Transverse colon (tissue), 4 donors: ENCODE results near the gene PTPRG.

Source experiments
- POLR2AphosphoS5 ChIP-seq, 3 donors: sonication (generic); formaldehyde crosslinking; IDR thresholded peaks; one replicate each; pipeline ENCODE4 v1.6.1; 2016; ENCODE audit warnings: antibody characterized with exemption in 3 of 3
- TF ChIP-seq, protein P1 (sequence below), 5 experiments: fragments of 200-600 bp in 3 of 5; fragments of 450-650 bp in 2 of 5; sonication (generic) in 3 of 5; IDR thresholded peaks; 1 replicate in 2 of 5; 2 replicates in 3 of 5; pipeline ENCODE4 v1.5.1; 2016 to 2017; ENCODE audit warnings: antibody characterized with exemption in 5 of 5, inconsistent platforms in 3 of 5, mild to moderate bottlenecking in 2 of 5, moderate library complexity in 1 of 5

DNA sequence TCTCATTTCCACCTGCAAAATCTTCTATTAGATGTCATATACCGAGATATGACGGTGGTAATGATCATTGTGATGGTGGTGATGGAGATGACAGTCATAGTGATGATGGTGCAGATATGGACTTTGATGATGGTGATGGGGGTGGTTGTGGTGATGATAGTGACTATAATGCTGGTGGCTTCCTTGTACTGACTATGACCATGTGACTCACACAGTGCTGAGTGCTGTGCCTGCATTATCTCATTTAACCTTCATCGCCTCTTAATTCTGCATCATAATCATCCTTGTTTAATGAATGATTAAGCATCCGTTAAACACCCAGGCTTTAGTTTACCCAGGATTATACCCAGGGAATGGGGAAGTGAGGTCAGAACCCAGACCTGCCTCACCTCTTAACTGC, 480.3 kb downstream of the PTPRG start:
- TF ChIP-seq, protein P1, sequence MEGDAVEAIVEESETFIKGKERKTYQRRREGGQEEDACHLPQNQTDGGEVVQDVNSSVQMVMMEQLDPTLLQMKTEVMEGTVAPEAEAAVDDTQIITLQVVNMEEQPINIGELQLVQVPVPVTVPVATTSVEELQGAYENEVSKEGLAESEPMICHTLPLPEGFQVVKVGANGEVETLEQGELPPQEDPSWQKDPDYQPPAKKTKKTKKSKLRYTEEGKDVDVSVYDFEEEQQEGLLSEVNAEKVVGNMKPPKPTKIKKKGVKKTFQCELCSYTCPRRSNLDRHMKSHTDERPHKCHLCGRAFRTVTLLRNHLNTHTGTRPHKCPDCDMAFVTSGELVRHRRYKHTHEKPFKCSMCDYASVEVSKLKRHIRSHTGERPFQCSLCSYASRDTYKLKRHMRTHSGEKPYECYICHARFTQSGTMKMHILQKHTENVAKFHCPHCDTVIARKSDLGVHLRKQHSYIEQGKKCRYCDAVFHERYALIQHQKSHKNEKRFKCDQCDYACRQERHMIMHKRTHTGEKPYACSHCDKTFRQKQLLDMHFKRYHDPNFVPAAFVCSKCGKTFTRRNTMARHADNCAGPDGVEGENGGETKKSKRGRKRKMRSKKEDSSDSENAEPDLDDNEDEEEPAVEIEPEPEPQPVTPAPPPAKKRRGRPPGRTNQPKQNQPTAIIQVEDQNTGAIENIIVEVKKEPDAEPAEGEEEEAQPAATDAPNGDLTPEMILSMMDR (IDR thresholded peaks at IDR 0.05): no peak
- TF ChIP-seq POLR2AphosphoS5 (IDR thresholded peaks at IDR 0.05): no peak
